Prostate gland (tissue), 2 donors: ENCODE measurements around the gene NRN1L.

Experiments used
- POLR2A ChIP-seq: fragments of 450-650 bp; IDR thresholded peaks from one replicate; pipeline ENCODE4 v1.6.1; 2016; ENCODE audit warnings: antibody characterized with exemption, mild to moderate bottlenecking
- POLR2AphosphoS5 ChIP-seq: sonication (generic); formaldehyde crosslinking; IDR thresholded peaks from one replicate; pipeline ENCODE4 v1.6.1; 2017; ENCODE audit warnings: antibody characterized with exemption
- TF ChIP-seq, protein P1 (sequence below), 4 experiments: fragments of 200-600 bp in 2 of 4; fragments of 450-650 bp in 2 of 4; sonication (generic) in 2 of 4; IDR thresholded peaks; 1 replicate in 3 of 4; 2 replicates in 1 of 4; pipeline ENCODE4 v1.5.1; 2016 to 2019; ENCODE audit warnings: antibody characterized with exemption in 4 of 4, mild to moderate bottlenecking in 2 of 4, moderate library complexity in 2 of 4

DNA sequence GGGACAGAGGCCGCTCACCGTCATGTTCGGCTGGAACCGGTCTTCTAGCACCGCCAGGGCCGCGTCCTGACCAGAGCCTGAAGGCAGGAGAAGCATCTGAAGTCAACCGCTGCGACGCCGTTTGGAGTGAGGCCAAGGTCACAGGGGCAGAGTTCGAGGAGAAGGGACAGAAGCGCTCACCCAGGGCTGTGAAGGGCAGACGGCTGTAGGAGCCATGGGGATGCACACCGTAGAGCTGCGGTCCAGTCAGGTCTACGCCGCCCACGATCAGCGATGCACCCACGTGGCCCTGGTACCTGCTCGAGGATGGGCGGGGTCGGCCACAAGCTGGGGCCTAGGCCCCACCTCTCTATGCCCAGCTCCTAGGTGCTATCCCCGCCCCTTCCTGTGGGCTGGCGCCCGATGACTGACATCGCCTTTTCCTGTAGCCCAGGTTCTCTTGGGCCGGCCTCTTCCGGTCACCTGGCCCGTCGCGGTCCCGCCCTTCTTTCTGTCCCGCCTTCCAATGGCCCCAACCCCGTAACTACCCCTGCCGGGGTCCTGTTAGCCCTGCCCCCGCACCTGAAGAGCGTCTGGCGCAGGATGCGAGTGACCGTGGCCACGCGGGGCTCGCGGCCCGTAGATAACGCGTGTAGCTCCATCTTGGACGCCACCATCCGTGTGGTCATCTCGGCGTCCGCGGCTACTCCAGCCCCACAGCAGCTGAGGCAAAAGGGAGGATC lies 50.9 kb downstream of the NRN1L start:
- TF ChIP-seq, protein P1, sequence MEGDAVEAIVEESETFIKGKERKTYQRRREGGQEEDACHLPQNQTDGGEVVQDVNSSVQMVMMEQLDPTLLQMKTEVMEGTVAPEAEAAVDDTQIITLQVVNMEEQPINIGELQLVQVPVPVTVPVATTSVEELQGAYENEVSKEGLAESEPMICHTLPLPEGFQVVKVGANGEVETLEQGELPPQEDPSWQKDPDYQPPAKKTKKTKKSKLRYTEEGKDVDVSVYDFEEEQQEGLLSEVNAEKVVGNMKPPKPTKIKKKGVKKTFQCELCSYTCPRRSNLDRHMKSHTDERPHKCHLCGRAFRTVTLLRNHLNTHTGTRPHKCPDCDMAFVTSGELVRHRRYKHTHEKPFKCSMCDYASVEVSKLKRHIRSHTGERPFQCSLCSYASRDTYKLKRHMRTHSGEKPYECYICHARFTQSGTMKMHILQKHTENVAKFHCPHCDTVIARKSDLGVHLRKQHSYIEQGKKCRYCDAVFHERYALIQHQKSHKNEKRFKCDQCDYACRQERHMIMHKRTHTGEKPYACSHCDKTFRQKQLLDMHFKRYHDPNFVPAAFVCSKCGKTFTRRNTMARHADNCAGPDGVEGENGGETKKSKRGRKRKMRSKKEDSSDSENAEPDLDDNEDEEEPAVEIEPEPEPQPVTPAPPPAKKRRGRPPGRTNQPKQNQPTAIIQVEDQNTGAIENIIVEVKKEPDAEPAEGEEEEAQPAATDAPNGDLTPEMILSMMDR (IDR thresholded peaks at IDR 0.05): peak in 2 of 4 experiments; percentile 41 to 50
- TF ChIP-seq POLR2AphosphoS5: peak; percentile 99
- peak; percentile 85 for TF ChIP-seq POLR2A
